SJCRH30 (cell line): Measurements from ENCODE around the gene ZMYND15. TPM values are rescaled to one million over a fixed set of nuclear protein-coding genes. Genes with fewer than 3 reads are reported as not detected.
A peak's percentile ranks its signal among the peaks of the same experiment; 100 is the strongest.

Experiments used
- DNase-seq, 2 experiments: peaks; one replicate each; pipeline ENCODE4 v3.0.0-alpha.2; 2015 to 2020
- H3K27ac ChIP-seq: fragments of 250-450 bp; sonication (Bioruptor Pico); 2 replicates; pipeline ENCODE4 v1.5.1; 2020; ENCODE audit warnings: mild to moderate bottlenecking, moderate library complexity
- H3K27me3 ChIP-seq: fragments of 250-450 bp; sonication (Bioruptor Pico); 2 replicates; pipeline ENCODE4 v1.5.1; 2020; ENCODE audit warnings: mild to moderate bottlenecking, moderate library complexity
- H3K36me3 ChIP-seq: fragments of 250-450 bp; sonication (Bioruptor Pico); 2 replicates; pipeline ENCODE4 v1.5.1; 2020; ENCODE audit warnings: mild to moderate bottlenecking, moderate library complexity
- H3K4me1 ChIP-seq: fragments of 250-450 bp; sonication (Bioruptor Pico); 2 replicates; pipeline ENCODE4 v1.5.1; 2020; ENCODE audit warnings: mild to moderate bottlenecking, moderate library complexity
- H3K4me3 ChIP-seq: fragments of 250-450 bp; sonication (Bioruptor Pico); 2 replicates; pipeline ENCODE4 v1.5.1; 2020; ENCODE audit warnings: mild to moderate bottlenecking, moderate library complexity
- H3K9me3 ChIP-seq: fragments of 250-450 bp; sonication (Bioruptor Pico); replicated peaks from 2 replicates; pipeline ENCODE4 v1.5.1; 2020; ENCODE audit warnings: mild to moderate bottlenecking, moderate library complexity
- total RNA-seq: library from RNA; depleted of rRNA; stranded (reverse); fragments of >200 nt; shearing (Covaris generic); gene quantifications from 2 replicates; pipeline ENCODE4 v1.2.3, GENCODE V29; 2014

The ZMYND15 gene
- total RNA-seq, 1 experiment from 2014 or later: not detected

- no peak within 1 kb of the TSS for H3K27ac ChIP-seq
- H3K36me3 ChIP-seq: no peaks in the 10 kb centered on the region
- no peaks in the 10 kb centered on the region for H3K9me3 ChIP-seq
- H3K4me3 ChIP-seq: no peak within 1 kb of the TSS
- no peak for DNase-seq
- H3K27me3 ChIP-seq: no peaks in the 10 kb centered on the region
- H3K4me1 ChIP-seq: no peaks in the 10 kb centered on the region
Measured at GRCh38 chr17:4771519-4772234, 32.0 kb downstream of the ZMYND15 start, which contains the start of gene TM4SF5. TM4SF5 (plus strand) TSS chr17:4771886; CDS start chr17:4771923, 37 bp downstream.

- H3K9me3 ChIP-seq: no peaks in the 10 kb centered on the region
- peak in 1 of 2 experiments; percentile 26 for DNase-seq
Measured at GRCh38 chr17:4772235-4772613, 32.6 kb downstream of the ZMYND15 start.

GRCh38 chr17:4777969-4778760 is 38.5 kb downstream of the ZMYND15 start:
- Histone ChIP-seq H3K27me3 (no peaks in the 10 kb centered on the region), H3K4me1 (no peaks in the 10 kb centered on the region), H3K27ac (no peak overlapping the region), H3K36me3 (no peaks in the 10 kb centered on the region), H3K4me3 (no peak overlapping the region), H3K9me3 (no peaks in the 10 kb centered on the region)
- no peak for DNase-seq

More at GRCh38 chr17:4772235-4772613, 32.6 kb downstream of the ZMYND15 start:
- no peak overlapping the region for H3K27ac ChIP-seq
- H3K27me3 ChIP-seq: no peaks in the 10 kb centered on the region
- H3K4me3 ChIP-seq: no peak overlapping the region
- H3K36me3 ChIP-seq: no peaks in the 10 kb centered on the region
- H3K4me1 ChIP-seq: no peaks in the 10 kb centered on the region

GRCh38 chr17:4780325-4780955 is 40.8 kb downstream of the ZMYND15 start:
- Histone ChIP-seq H3K27me3 (no peaks in the 10 kb centered on the region), H3K36me3 (no peaks in the 10 kb centered on the region), H3K4me1 (no peaks in the 10 kb centered on the region), H3K27ac (no peak overlapping the region), H3K9me3 (no peaks in the 10 kb centered on the region), H3K4me3 (no peak overlapping the region)
- DNase-seq: no peak

- no peaks in the 10 kb centered on the region for H3K36me3 ChIP-seq
- H3K9me3 ChIP-seq: no peaks in the 10 kb centered on the region
- H3K4me3 ChIP-seq: no peak overlapping the region
- DNase-seq: no peak
- peaks cover 8% of the 10 kb centered on the region for H3K4me1 ChIP-seq
- H3K27ac ChIP-seq: no peak overlapping the region
- no peaks in the 10 kb centered on the region for H3K27me3 ChIP-seq
Measured at GRCh38 chr17:4782652-4783051, 43.0 kb downstream of the ZMYND15 start.

- no peaks in the 10 kb centered on the region for H3K36me3 ChIP-seq
- H3K27ac ChIP-seq: peak overlapping the region; percentile 25; the same call in 1 of the 2 replicates
- peak overlapping the region; percentile 37 for H3K4me3 ChIP-seq
- DNase-seq: peak in 1 of 2 experiments; percentile 7
- H3K4me1 ChIP-seq: peaks cover 16% of the 10 kb centered on the region
- H3K27me3 ChIP-seq: no peaks in the 10 kb centered on the region
- no peaks in the 10 kb centered on the region for H3K9me3 ChIP-seq
Measured at GRCh38 chr17:4785311-4786105, 45.9 kb downstream of the ZMYND15 start.

GRCh38 chr17:4786106-4786511 is 46.5 kb downstream of the ZMYND15 start, which contains the start of gene VMO1:
VMO1 (minus strand) TSS chr17:4786364; CDS start chr17:4786352, 12 bp downstream.
- H3K4me3 ChIP-seq: peak within 1 kb of the TSS; percentile 37
- H3K36me3 ChIP-seq: no peaks in the 10 kb centered on the region
- peak within 1 kb of the TSS; percentile 25; the same call in 1 of the 2 replicates for H3K27ac ChIP-seq
- H3K27me3 ChIP-seq: no peaks in the 10 kb centered on the region
- peak; percentile 66 to 83 for DNase-seq
- H3K4me1 ChIP-seq: peaks cover 16% of the 10 kb centered on the region
- H3K9me3 ChIP-seq: no peaks in the 10 kb centered on the region

GRCh38 chr17:4786516-4786915 is 46.9 kb downstream of the ZMYND15 start:
- no peak overlapping the region; the same call in 1 of the 2 replicates for H3K27ac ChIP-seq

GRCh38 chr17:4788159-4788806 is 48.6 kb downstream of the ZMYND15 start:
- H3K27ac ChIP-seq: no peak overlapping the region
- H3K4me3 ChIP-seq: no peak overlapping the region
- H3K4me1 ChIP-seq: peaks cover 16% of the 10 kb centered on the region
- no peaks in the 10 kb centered on the region for H3K9me3 ChIP-seq
- no peaks in the 10 kb centered on the region for H3K27me3 ChIP-seq
- no peaks in the 10 kb centered on the region for H3K36me3 ChIP-seq
- DNase-seq: no peak

More at GRCh38 chr17:4786516-4786915, 46.9 kb downstream of the ZMYND15 start:
- Histone ChIP-seq H3K4me1 (peaks cover 16% of the 10 kb centered on the region), H3K27me3 (no peaks in the 10 kb centered on the region), H3K9me3 (no peaks in the 10 kb centered on the region), H3K36me3 (no peaks in the 10 kb centered on the region), H3K4me3 (peak overlapping the region; percentile 37)
- no peak for DNase-seq

GRCh38 chr17:4788807-4789700 is 49.4 kb downstream of the ZMYND15 start, which contains the start of gene GLTPD2:
GLTPD2 (plus strand) TSS chr17:4788964; CDS start chr17:4789012, 48 bp downstream.
- Histone ChIP-seq H3K27me3 (no peaks in the 10 kb centered on the region), H3K4me1 (peaks cover 16% of the 10 kb centered on the region), H3K27ac (peak within 1 kb of the TSS; percentile 57; the same call in 1 of the 2 replicates), H3K4me3 (peak within 1 kb of the TSS; percentile 71), H3K9me3 (no peaks in the 10 kb centered on the region), H3K36me3 (no peaks in the 10 kb centered on the region)
- no peak for DNase-seq

- Histone ChIP-seq H3K27ac (peak overlapping the region; percentile 57; the same call in 1 of the 2 replicates), H3K9me3 (no peaks in the 10 kb centered on the region), H3K4me3 (peak overlapping the region; percentile 71), H3K27me3 (no peaks in the 10 kb centered on the region), H3K4me1 (peaks cover 16% of the 10 kb centered on the region), H3K36me3 (no peaks in the 10 kb centered on the region)
- DNase-seq: no peak
Measured at GRCh38 chr17:4789701-4789950, 50.0 kb downstream of the ZMYND15 start.

- H3K4me3 ChIP-seq: peak overlapping the region; percentile 71
- no peaks in the 10 kb centered on the region for H3K9me3 ChIP-seq
- peaks cover 16% of the 10 kb centered on the region for H3K4me1 ChIP-seq
Measured at GRCh38 chr17:4789951-4790704, 50.5 kb downstream of the ZMYND15 start.

More at GRCh38 chr17:4789951-4790704, 50.5 kb downstream of the ZMYND15 start:
- peak; percentile 70 to 71 for DNase-seq
- peak overlapping the region; percentile 57; the same call in 1 of the 2 replicates for H3K27ac ChIP-seq
- no peaks in the 10 kb centered on the region for H3K36me3 ChIP-seq
- no peaks in the 10 kb centered on the region for H3K27me3 ChIP-seq
